22Rv1 (cell line): ENCODE results near the gene CPLX3.

Experiments used
- H3K27ac ChIP-seq: fragments of 450-650 bp; 2 replicates; pipeline ENCODE4 v1.5.1; 2017
- ZFX ChIP-seq: fragments of 450-650 bp; IDR thresholded peaks from 2 replicates; pipeline ENCODE4 v1.6.1; 2017; ENCODE audit warnings: antibody characterized with exemption, borderline replicate concordance
- TF ChIP-seq, protein P1 (sequence below): fragments of 450-650 bp; IDR thresholded peaks from 2 replicates; pipeline ENCODE4 v1.5.1; 2017; ENCODE audit warnings: mild to moderate bottlenecking

CPLX3 gene

GRCh38 chr15:74801311-74801997 is 25.0 kb upstream of the CPLX3 start:
- no peak overlapping the region for H3K27ac ChIP-seq
- no peak for TF ChIP-seq ZFX
- TF ChIP-seq, protein P1, sequence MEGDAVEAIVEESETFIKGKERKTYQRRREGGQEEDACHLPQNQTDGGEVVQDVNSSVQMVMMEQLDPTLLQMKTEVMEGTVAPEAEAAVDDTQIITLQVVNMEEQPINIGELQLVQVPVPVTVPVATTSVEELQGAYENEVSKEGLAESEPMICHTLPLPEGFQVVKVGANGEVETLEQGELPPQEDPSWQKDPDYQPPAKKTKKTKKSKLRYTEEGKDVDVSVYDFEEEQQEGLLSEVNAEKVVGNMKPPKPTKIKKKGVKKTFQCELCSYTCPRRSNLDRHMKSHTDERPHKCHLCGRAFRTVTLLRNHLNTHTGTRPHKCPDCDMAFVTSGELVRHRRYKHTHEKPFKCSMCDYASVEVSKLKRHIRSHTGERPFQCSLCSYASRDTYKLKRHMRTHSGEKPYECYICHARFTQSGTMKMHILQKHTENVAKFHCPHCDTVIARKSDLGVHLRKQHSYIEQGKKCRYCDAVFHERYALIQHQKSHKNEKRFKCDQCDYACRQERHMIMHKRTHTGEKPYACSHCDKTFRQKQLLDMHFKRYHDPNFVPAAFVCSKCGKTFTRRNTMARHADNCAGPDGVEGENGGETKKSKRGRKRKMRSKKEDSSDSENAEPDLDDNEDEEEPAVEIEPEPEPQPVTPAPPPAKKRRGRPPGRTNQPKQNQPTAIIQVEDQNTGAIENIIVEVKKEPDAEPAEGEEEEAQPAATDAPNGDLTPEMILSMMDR, result no peak

GRCh38 chr15:74802290-74802689 is 24.1 kb upstream of the CPLX3 start:
- H3K27ac ChIP-seq, result no peak overlapping the region
- TF ChIP-seq, protein P1, result no peak
- no peak for TF ChIP-seq ZFX

GRCh38 chr15:74802862-74803447 is 23.5 kb upstream of the CPLX3 start:
- no peak overlapping the region for H3K27ac ChIP-seq
- TF ChIP-seq, protein P1, result no peak
- TF ChIP-seq ZFX, result no peak

DNA sequence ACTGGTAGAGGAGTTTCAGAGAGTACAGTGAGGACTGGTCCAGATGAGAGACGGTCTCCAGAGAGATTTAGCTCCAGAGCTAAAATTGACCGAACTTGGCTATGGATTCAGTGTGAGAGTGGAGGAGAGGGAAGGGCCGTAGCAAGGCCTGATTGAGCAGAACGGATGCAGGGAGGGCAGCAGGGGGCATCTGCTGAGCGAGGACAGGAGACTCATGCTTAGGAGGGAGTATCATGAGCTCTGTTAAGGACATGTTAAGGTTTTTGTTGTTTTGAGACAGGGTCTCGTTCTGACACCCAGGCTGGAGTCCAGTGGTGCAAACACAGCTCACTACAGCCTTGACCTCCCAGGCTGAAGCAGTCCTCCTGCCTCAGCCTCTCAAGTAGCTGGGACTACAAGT is 21.5 kb upstream of the CPLX3 start:
- H3K27ac ChIP-seq, result peak overlapping the region; percentile 8; the same call in 1 of the 2 replicates
- TF ChIP-seq, protein P1, result no peak
- no peak for TF ChIP-seq ZFX

- no peak for TF ChIP-seq ZFX
- TF ChIP-seq, protein P1, result no peak
- H3K27ac ChIP-seq, result no peak overlapping the region
Measured at GRCh38 chr15:74807282-74807681, 19.1 kb upstream of the CPLX3 start.

- TF ChIP-seq, protein P1, result no peak
- no peak for TF ChIP-seq ZFX
- H3K27ac ChIP-seq, result no peak overlapping the region
Measured at GRCh38 chr15:74808078-74808839, 18.2 kb upstream of the CPLX3 start.

DNA sequence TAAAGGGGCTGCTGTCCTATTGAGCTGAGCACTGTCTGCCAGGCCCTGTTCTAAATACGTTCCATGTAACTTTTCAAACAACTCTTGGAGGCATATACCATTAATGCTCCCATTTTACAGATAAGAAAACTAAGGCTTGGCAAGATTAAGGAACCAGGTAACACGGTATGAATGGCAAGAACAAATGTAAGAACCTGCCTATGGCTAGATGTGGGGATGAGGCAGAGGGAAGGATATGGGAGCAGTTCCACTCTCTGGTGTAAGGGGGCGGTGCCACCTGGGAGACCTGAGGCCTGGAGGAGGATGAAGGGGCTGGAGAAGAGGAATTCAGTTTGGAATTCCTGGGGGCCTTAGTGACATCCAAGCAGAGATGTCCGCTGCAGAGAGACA is 17.6 kb upstream of the CPLX3 start:
- no peak overlapping the region for H3K27ac ChIP-seq
- TF ChIP-seq ZFX, result no peak
- TF ChIP-seq, protein P1, result peak; percentile 28; the same call in 1 of the 2 replicates
